ENCODE results near the gene DBN1. TPM values are rescaled to one million over a fixed set of nuclear protein-coding genes. Genes with fewer than 3 reads are reported as not detected.

The DBN1 gene
- polyA plus RNA-seq, 1 donor (not counting 4 experiments of a cell fraction or from before 2014, with no cell fraction given) = 59.4 TPM

DNA sequence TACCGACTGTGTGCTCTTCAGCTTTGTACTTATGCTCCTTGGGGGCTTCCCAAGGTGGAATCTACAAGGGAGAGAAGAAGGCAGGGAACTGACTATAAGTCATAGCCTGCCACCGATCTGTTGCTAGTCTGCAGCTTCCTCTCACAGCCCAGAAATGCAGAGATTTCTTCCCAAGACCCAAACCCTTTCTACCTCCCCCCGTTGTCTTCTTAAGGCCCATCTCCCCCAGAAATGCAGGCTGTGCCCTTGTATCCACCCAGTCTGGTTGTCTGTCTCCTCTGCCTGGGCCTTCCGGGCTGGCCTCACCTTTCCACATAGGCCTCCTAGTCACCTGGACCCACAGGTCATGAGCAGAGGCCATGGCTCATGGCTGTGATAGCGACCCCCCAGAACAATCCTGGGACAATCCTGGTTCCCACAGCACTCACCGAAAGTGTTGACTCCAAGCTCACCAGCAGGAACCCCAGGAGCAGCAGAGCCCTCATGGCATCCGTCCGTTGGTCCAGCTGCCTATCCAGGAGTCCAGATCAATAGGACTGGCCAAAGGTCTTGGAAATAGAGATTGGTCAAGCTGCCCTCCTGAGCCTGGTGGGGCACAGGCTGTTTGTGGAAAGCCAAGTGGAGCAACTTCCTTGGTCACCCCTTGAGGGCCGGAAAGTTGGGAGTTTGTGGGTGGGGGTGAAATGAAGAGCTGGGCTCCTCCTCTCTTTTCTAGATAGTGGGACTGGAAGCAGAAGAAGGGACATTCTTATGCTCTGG lies 64.2 kb downstream of the DBN1 start, which contains the start of gene F12:
F12 (minus strand) TSS at position 522 of the 759 bp plus-strand sequence; CDS start at position 485, 37 bp downstream.
- no peak within 1 kb of the TSS for H2AFZ ChIP-seq (ENCODE audit: control insufficient read depth, low read length)
- no peak within 1 kb of the TSS for H3K4me2 ChIP-seq (ENCODE audit: control insufficient read depth, extremely low read depth, insufficient read depth, low read depth, low read length)
- no peaks in the 10 kb centered on the region for H3K9me1 ChIP-seq (ENCODE audit: control insufficient read depth, extremely low read depth, insufficient read depth, low read length)
- H3K4me1 ChIP-seq (ENCODE audit: control insufficient read depth, extremely low read depth, insufficient read depth, low read length) = peaks cover 5% of the 10 kb centered on the region
- FAIRE-seq = no peak
- no peak within 1 kb of the TSS for H3K9ac ChIP-seq (ENCODE audit: control insufficient read depth, extremely low read depth, insufficient read depth, low read length)
- no peaks in the 10 kb centered on the region for H3K36me3 ChIP-seq (ENCODE audit: control insufficient read depth in 2 of 2, extremely low read depth in 1 of 2, insufficient read depth in 2 of 2, low read length in 2 of 2)
- H3K27me3 ChIP-seq (ENCODE audit: control insufficient read depth, extremely low read depth, insufficient read depth, low read length) = no peaks in the 10 kb centered on the region
- TF ChIP-seq EZH2 (IDR thresholded peaks at IDR 0.05; ENCODE audit: low read length) = no peak
- TF ChIP-seq CTCF (optimal IDR thresholded peaks at IDR 0.05 in 1 of 3, IDR thresholded peaks at IDR 0.05 in 1 of 3, conservative IDR thresholded peaks at IDR 0.05 in 1 of 3; ENCODE audit: extremely low read depth in 1 of 3, insufficient read depth in 2 of 3, low read length in 3 of 3) = no peak
- no peaks in the 10 kb centered on the region for H4K20me1 ChIP-seq (ENCODE audit: control insufficient read depth, extremely low read depth, insufficient read depth, low read length)
- no peak within 1 kb of the TSS for H3K27ac ChIP-seq (ENCODE audit: control insufficient read depth, insufficient read depth, low read length)
- dilution Hi-C loops (cut with MboI; ENCODE audit: extremely low pct_ligation_motif_present, low sequenced_read_pairs) = no loop called here
- no peak for DNase-seq (ENCODE audit: low read depth, low spot score)
- H3K4me3 ChIP-seq (ENCODE audit: control insufficient read depth in 2 of 3, extremely low read depth in 1 of 3, insufficient read depth in 2 of 3, low read depth in 1 of 3, low read length in 3 of 3) = no peak within 1 kb of the TSS
- no peaks in the 10 kb centered on the region for H3K9me3 ChIP-seq (ENCODE audit: control insufficient read depth, low read depth, low read length)
- no peaks in the 10 kb centered on the region for H3K79me2 ChIP-seq (ENCODE audit: control insufficient read depth, insufficient read depth, low read length)

Other genes starting within 250 kb of the DBN1 start
- gene RAB24, start 169.9 kb downstream of the DBN1 start, polyA plus RNA-seq = 20.0 to 40.1 TPM (median 22.4 TPM) in 3 replicates
- gene PRELID1, start 169.8 kb downstream of the DBN1 start, polyA plus RNA-seq = 245 to 280 TPM (median 248 TPM) in 3 replicates
- 0.69 to 1.2 TPM (median 0.97 TPM) in 3 replicates for gene MXD3, start 161.7 kb downstream of the DBN1 start, polyA plus RNA-seq
- gene LMAN2, start 122.0 kb downstream of the DBN1 start, polyA plus RNA-seq = 105 to 147 TPM (median 146 TPM) in 3 replicates
- gene RGS14, start 115.7 kb downstream of the DBN1 start, polyA plus RNA-seq = 8.6 to 10.6 TPM (median 9.3 TPM) in 3 replicates
- 0.02 to 0.07 TPM (median 0.06 TPM) in 3 replicates for gene SLC34A1, start 89.2 kb downstream of the DBN1 start, polyA plus RNA-seq
- gene PFN3, start 73.0 kb downstream of the DBN1 start, polyA plus RNA-seq = not detected in 3 replicates
- gene F12, start 64.1 kb downstream of the DBN1 start, polyA plus RNA-seq = 6.0 to 11.2 TPM (median 7.7 TPM) in 3 replicates
- gene GRK6, start 47.0 kb downstream of the DBN1 start, polyA plus RNA-seq = 23.4 to 38.5 TPM (median 29.9 TPM) in 3 replicates
- 1.1 to 4.7 TPM (median 4.3 TPM) in 3 replicates for gene PRR7, start 26.8 kb downstream of the DBN1 start, polyA plus RNA-seq
- 48.5 to 83.6 TPM (median 60.5 TPM) in 3 replicates for gene PDLIM7, start 24.0 kb upstream of the DBN1 start, polyA plus RNA-seq
- 1.5 to 3.6 TPM (median 1.7 TPM) in 3 replicates for gene DOK3, start 36.2 kb upstream of the DBN1 start, polyA plus RNA-seq
- gene DDX41, start 43.3 kb upstream of the DBN1 start, polyA plus RNA-seq = 71.3 to 95.8 TPM (median 81.7 TPM) in 3 replicates
- 21.9 to 43.6 TPM (median 27.5 TPM) in 3 replicates for gene FAM193B, start 80.9 kb upstream of the DBN1 start, polyA plus RNA-seq
- 247 to 341 TPM (median 276 TPM) in 3 replicates for gene TMED9, start 118.6 kb upstream of the DBN1 start, polyA plus RNA-seq
- gene B4GALT7, start 126.5 kb upstream of the DBN1 start, polyA plus RNA-seq = 15.7 to 34.9 TPM (median 19.6 TPM) in 3 replicates